BE2C (cell line): Measurements from ENCODE around the gene PFKM.
"Not testable (repeated sequence)": the region's sequence is repeated elsewhere in the genome, so short reads cannot be mapped to it uniquely, and the experiment has no call there.

Experiments
- DNase-seq: peaks from one replicate; pipeline ENCODE4 v3.0.0-alpha.2; 2020
- H3K27me3 ChIP-seq: fragments of 250-450 bp; sonication (Bioruptor Pico); 2 replicates; pipeline ENCODE4 v1.5.1; 2020; ENCODE audit warnings: mild to moderate bottlenecking
- H3K36me3 ChIP-seq: fragments of 250-450 bp; sonication (Bioruptor Pico); 2 replicates; pipeline ENCODE4 v1.5.1; 2020; ENCODE audit warnings: mild to moderate bottlenecking
- H3K4me1 ChIP-seq: fragments of 250-450 bp; sonication (Bioruptor Pico); 2 replicates; pipeline ENCODE4 v1.5.1; 2020
- H3K4me3 ChIP-seq: 2 replicates; pipeline ENCODE4 v1.5.1; 2011; ENCODE audit warnings: low read depth, low read length
- H3K9me3 ChIP-seq: fragments of 250-450 bp; sonication (Bioruptor Pico); 2 replicates; pipeline ENCODE4 v1.5.1; 2020
- TF ChIP-seq, protein P1 (sequence below): IDR thresholded peaks from 2 replicates; pipeline ENCODE4 v1.5.1; 2012; ENCODE audit warnings: mild to moderate bottlenecking, low read depth, low read length

PFKM gene

DNA sequence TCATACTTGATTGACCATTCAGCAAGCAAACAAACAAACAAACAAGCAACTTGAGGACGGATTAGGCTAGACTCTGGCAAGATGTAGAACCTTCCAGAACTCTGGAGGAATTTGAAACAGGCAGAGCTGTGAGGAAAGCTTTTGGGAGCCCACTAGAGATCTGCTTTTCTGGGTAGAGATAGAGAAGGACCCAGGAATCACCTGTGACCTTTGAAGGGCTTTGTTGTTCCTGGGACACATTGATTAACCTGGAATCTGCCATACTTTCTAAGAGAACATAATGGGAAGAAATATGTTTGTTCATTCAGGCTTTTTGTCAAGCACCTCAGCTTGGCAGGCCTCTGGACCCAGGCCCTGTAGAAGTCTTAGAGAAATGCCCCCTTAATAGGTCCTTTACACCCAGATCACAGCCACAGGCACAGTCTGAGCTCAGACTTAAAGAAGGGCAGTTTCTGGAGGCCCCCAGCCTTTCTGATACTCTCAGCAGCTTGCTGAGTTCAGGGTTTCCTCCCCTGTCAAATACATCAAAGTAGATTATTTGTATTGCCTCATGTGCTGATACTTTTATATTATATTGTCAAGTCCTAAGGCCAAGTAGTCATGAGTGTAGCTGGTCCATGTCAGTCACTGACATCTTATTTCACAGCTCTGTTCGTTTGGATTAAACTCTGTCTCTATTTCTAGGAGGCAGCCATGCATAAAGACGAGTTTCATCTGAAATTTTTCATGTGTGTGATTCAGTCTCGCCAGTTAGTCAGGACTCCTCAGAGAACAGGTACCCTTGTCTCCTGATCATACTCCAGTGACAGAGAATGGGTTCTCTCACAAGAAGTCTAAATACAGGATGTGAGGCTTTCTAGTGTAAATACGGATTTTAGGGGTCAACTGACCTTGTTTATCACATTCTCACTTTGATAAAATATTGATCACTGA is 12.2 kb upstream of the PFKM start:
- Histone ChIP-seq H3K4me1 (no peaks in the 10 kb centered on the region; the same call in 1 of the 2 replicates), H3K4me3 (peak overlapping the region; percentile 81), H3K36me3 (no peaks in the 10 kb centered on the region), H3K9me3 (no peaks in the 10 kb centered on the region), H3K27me3 (peaks cover 24% of the 10 kb centered on the region)
- no peak for DNase-seq
- TF ChIP-seq, protein P1, sequence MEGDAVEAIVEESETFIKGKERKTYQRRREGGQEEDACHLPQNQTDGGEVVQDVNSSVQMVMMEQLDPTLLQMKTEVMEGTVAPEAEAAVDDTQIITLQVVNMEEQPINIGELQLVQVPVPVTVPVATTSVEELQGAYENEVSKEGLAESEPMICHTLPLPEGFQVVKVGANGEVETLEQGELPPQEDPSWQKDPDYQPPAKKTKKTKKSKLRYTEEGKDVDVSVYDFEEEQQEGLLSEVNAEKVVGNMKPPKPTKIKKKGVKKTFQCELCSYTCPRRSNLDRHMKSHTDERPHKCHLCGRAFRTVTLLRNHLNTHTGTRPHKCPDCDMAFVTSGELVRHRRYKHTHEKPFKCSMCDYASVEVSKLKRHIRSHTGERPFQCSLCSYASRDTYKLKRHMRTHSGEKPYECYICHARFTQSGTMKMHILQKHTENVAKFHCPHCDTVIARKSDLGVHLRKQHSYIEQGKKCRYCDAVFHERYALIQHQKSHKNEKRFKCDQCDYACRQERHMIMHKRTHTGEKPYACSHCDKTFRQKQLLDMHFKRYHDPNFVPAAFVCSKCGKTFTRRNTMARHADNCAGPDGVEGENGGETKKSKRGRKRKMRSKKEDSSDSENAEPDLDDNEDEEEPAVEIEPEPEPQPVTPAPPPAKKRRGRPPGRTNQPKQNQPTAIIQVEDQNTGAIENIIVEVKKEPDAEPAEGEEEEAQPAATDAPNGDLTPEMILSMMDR: no peak

DNA sequence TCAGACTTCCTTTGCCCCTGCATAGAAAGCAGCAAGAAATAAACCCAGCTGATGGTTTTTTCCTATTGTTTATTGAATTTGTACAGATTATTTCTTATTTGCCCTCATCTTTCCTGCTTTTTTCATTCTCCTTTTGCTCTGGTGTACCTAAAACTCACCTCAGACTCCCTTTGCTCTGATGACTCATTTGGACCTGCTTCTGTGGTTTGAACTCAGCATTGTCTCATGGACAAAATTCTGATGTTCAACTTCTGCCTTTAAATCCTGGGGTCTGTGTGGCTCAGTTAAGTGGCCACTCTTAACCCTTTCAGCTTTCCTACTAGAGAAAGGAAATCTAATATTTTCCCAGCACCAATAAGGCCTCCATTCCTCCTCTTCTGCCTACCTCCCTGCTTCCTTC is 9.7 kb upstream of the PFKM start:
- H3K27me3 ChIP-seq: peaks cover 47% of the 10 kb centered on the region
- no peaks in the 10 kb centered on the region; the same call in 1 of the 2 replicates for H3K4me1 ChIP-seq
- H3K4me3 ChIP-seq: no peak overlapping the region
- DNase-seq: no peak
- TF ChIP-seq, protein P1: no peak
- no peaks in the 10 kb centered on the region for H3K36me3 ChIP-seq
- no peaks in the 10 kb centered on the region for H3K9me3 ChIP-seq

DNA sequence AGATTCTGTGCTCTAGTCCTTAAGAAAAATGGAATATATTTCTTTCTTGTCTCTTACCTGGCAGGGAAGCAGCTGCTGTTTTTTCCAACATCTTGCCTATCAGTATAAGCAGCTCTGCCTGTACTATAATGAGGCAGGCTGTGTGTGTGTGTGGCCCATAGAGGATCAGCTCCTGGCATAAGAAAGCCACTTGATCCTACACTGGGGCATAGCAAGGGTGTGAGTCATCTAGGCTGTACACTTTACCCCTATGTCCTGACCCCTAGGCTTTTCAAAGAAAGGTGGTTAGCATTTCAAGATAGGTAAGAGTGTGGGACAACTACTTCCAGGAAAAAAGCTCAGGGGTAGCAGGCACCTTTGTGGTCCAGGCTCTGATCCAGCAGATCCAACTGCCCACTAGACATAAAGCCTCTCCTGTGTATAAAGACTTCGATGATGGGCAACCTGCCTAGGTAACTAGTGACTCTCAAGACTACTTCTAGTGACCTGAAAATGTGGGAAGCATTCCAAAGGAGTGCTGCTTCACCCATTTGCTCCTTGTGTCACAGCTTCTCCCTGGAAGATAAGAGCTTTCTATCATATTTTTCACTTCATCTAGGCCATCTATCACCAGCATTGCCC is 8.4 kb upstream of the PFKM start:
- TF ChIP-seq, protein P1: no peak
- no peak for DNase-seq
- Histone ChIP-seq H3K9me3 (no peaks in the 10 kb centered on the region), H3K4me3 (no peak overlapping the region), H3K36me3 (no peaks in the 10 kb centered on the region), H3K4me1 (no peaks in the 10 kb centered on the region; the same call in 1 of the 2 replicates), H3K27me3 (peaks cover 60% of the 10 kb centered on the region)

DNA sequence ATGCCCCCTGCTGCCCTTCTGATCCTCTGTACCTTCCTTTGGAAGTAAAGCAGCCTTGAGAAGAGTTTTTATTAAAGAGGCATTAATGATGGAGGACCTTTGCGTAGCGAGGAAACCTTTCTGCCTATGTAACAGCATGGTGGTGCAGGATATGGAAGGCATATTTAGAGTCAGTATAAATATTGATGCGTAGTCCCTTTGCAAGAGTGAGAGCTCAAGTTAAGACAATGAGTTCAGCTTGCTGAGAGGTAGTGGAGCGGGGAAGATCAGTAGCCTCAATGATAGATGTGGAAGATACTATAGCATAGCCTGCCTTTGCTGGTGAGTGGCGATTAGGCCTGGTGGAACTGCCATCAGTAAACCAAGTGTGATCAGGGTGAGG is 7.9 kb upstream of the PFKM start:
- H3K36me3 ChIP-seq, H3K4me3 ChIP-seq, H3K4me1 ChIP-seq, H3K9me3 ChIP-seq, DNase-seq: not testable (repeated sequence)
- peaks cover 65% of the 10 kb centered on the region for H3K27me3 ChIP-seq

DNA sequence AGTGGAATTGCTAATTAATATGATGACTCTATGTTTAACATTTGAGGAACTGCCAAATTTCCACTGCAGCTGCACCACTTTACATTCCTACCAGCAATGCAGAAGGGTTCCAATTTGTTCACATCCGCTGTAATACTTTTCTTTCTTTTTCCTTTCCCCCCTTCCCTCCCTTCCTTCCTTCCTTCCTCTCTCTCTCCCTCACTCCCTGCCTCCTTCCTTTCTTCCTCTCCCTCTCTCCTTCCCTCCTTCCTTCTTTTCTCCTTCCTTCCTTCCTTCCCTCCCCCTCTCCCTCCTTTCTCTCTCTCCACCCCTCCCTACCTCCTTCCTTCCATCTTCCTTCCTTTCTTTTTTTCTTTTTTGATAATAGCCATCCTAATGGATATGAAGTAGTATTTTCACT is 3.2 kb upstream of the PFKM start:
- Histone ChIP-seq H3K36me3 (no peaks in the 10 kb centered on the region), H3K27me3 (peaks cover 69% of the 10 kb centered on the region), H3K4me1 (no peaks in the 10 kb centered on the region; the same call in 1 of the 2 replicates), H3K4me3 (no peak overlapping the region), H3K9me3 (no peaks in the 10 kb centered on the region)
- TF ChIP-seq, protein P1: no peak
- no peak for DNase-seq

DNA sequence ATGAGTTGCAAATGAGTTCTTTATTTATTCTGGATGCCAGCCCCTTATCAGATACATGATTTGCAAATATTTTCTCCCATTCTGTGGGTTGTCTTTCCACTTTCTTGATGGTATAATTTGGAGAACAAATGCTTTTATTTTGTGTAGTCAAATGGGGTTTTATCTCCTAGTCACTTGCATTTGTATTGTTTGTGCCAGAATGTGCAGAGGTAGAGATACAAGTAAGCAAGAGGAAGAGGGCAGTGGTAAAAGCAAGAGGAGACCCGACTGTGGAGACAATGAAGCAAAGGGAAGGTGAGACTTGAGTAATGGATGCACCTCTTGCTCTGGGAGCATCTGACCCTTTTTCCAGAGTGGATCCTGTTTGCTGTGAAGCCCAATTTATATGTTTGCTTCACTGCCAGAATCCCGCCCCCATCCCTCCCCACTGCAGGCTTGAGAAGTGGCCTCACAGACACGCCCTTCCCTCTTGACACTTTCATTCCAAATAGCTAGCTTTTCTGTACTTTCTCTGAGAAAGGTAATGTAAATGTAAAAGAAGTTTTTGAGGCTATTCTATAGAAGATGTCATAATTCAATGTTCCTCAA is 786 bp upstream of the PFKM start:
- Histone ChIP-seq H3K36me3 (peaks cover 11% of the 10 kb centered on the region), H3K4me1 (no peaks in the 10 kb centered on the region; the same call in 1 of the 2 replicates), H3K27me3 (peaks cover 49% of the 10 kb centered on the region), H3K9me3 (no peaks in the 10 kb centered on the region), H3K4me3 (peak overlapping the region; percentile 79)
- no peak for DNase-seq
- TF ChIP-seq, protein P1: no peak
